Measurements from ENCODE around the gene PHF21A.
A peak's percentile ranks its signal among the peaks of the same experiment; 100 is the strongest.
"Not testable (repeated sequence)": the region's sequence is repeated elsewhere in the genome, so short reads cannot be mapped to it uniquely, and the experiment has no call there.

Gene PHF21A

DNA sequence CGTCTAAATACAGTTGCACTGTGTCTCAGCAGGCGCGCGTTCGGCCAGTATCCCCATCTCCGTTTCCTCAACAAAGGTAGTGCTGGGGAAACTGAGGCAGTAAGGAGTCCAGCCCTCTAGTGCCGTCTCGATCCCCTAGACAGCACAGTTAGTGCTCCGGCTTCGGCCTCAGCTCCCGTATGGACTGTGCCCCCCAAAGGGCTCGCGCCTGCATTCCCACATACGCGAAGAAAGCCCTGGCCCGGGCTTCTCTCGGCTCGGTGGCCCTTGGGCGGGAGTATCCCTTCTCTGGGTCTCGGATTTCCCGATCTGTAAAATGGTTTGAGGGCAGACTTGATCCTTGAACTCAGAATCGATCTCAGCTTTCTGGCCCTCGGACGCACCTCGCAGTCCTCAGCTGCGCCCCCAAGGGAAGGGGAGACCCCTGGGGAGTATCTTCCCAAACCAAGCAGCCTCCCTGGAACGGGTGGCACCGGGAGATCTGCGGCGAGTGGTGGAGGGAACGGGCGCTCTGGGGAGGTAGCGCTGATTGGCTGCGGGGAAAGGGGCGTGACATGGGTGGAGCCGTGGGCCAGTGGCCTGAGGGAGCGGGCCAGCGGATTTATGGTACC, 202.8 kb downstream of the PHF21A start:
- peak; percentile 57 for DNase-seq

DNA sequence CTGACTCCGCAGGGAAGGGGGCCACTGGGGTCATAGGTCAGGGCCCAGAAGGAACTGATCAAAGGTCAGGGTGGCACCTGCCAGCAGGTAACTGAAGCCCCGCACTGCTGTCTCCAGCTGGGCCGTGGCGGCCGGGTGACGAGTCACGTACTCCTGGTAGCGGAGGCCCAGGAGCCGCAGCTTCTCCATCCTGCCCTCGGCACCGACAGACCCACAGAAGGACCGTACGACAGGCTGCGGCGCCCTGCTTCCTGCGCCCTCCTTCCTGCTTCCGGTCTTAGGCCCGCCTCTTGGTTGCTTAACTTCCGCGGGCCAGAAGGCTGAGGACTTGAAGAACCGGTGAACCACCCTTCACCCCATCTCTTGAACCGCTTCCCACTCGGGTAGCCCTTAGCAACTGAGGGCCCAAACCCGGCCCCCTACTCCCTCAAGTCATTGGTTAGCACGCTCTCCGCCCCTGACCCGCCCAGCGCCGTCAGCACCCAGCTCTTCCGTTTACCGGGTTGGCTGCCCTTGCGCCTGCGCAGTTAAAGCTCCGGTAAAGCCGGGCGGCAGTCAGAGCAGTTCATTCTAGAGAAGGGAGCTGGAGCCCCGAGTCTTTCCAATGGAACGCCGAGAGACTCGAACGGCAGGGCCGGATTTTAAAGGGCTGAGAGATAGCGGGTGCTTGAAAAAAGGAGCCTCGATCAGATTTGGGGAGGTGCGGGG, 203.5 kb downstream of the PHF21A start, which contains the start of gene PEX16:
PEX16 (minus strand) TSS at position 255 of the 708 bp plus-strand sequence; CDS start at position 189, 66 bp downstream.
- DNase-seq, result peak; percentile 92

DNA sequence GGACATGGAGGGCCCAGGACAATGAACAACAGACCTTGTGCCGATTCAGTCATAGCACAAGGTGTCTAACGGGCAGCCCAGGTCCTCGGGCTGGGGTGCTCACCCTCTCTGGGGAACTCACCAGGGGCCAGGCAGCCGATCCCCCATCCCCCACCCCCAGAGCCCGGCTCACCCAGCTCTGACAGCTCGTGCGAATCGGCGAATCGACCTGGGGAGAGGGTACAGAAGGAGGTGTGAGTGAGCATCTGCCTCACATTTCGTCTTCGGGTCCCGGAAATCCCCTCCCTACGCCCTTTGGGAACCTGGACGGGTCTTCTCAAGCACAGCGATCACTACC, 204.0 kb downstream of the PHF21A start:
- DNase-seq, result no peak

DNA sequence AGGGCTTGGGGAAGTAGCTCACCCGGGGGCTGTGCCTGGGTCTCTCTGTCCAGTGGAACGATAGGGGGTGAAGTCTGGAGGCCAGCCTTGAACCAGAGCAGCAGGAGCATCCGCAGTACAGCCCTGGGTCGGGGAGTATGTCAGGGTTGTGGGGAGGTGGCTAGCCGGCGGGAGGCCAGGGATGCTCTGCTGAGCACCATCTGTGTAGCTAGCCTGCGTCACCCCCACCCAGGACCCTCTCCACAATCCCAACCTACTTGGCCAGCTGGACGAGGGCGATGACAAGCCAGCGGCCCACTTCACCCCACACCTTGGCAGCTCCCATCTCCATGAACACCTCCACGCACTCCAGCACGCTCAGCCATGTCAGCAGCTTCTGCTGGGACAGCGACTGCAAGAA, 205.8 kb downstream of the PHF21A start:
- no peak for DNase-seq

DNA sequence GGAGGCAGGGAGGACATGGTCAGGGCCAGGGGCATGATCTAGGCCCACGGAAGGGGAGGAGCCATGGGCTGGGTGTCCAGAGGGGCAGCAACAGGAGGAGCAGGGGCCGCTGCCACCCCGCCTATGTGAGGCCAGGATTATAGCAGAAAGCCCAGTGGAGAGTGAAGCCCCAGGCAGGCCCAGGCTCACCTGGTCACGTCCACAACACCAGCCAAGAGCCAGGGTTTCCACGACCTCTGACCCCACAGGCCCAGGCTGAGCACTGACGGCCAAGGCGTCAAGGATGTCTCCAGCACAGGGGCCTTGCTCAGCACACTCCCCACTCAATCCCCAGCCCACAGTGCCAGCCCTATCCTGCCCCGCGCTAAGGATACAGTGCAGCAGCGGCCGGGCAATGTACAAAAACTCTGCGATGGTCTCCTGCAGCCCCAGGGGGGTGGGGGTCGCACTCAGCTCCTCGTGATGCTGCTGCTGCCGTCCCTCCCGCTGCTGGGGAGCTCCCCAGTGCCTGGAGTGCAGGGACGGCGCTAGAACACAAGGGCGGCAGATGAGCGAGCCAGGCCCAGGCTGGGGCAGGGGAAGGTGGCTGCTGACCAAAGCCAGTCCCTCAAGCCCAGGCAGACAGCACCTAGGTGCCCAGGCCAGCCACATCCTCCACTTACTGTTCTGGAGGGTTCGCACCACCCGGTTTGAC, 207.2 kb downstream of the PHF21A start:
- no peak for DNase-seq

DNA sequence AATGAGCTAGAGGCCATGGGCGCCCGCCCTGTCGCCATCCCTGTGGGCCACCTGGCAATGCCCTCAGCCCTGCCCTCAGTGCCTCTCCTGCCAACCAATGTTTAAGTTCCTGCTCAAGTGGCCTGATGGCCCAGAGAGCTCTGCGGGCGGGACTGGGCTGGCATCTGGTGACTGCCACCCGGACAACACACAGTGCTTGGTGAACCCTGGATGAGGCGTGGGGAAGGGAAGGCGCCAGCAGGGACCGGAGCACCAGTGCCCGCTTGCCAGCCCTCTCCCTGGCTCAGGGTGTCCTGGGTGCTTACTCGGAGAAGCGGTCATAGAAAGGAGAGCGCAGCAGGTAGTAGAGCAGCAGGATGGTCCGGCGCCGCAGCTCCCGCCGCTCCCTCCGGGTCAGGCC, 207.7 kb downstream of the PHF21A start:
- no peak for DNase-seq

DNA sequence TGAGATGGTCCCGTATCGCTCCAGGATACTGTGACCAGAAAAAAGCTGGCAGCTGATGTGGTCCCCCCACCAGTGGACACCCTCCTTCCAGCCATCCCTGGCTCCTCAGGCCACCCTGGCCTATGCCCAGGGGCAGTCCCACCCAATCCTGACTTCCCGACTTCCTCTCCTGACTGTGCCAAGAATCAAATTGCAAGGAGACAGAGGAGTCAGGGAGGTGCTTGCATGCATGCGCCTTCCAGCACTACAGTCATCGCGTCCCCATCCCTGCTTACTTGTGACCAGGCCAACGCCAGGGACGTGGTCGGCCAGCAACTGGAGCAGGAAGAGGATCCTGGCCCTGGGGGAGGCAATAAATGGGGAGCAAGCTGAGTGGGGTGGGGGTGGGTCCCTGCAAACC, 210.6 kb downstream of the PHF21A start:
- no peak for DNase-seq

DNA sequence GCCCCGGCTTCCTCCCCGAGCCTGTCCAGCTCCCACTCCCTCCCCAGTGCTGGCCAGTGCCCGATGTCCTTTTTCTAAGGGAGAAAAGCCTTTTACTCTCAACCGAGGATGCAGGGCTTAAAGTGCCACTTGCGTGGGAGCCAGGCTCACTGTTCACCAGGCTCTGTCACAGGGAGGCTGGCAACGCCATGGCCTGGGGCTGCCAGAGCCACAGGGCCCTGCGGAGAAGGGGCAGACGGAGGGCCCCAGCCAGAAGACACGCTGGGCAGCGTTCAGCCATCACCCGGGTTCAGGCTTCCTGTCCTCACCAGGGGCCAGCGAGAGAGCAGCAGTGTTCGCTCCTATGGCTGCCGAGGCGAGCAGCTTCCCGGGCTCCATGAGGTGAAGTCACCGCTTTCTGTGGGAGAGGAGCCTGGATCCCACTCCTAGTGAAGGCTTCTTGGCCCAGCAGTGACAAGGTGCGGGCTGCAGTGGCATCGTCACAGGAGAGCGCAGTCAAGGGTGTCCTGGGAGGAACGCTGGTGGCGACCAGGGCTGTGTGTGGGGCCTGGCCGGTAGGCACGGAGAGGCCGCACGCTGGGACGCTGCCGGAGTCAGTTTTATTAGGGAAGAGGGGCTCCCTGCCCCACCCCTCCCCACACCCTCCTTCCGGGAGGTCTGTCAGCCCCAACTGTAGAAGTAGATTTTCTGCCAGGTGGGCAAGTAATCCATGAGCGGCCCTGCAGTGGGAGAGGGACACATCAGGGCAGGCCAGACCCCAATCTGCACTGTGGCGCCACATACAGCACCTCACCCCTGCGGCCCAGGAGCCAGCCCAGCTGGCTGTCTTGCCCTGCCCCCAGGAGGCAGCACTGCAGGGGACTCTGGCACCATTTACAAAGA, 211.4 kb downstream of the PHF21A start:
- DNase-seq, result no peak

DNA sequence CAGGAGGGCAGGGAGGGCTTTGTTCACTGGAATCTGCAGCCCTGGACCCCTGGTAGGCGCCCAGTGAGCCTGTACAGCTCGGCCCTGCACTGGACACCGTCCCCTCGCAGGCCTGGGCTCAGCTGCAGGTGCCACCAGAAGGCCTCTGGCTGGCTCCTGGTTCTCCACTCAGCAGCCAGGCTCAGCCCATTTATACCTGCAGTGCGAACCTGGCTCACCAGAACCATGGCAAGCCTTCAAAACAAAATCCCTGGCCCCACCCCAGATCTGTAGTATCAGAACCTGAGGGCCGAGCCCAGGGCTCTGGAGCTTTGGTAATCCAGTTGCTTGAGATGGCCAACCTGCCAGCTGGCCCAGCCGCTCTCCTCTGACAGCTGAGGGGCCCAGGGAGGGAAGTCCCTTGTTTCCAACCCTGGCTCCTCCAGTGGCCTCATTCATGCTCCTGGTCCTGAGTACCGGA, 213.3 kb downstream of the PHF21A start:
- DNase-seq, result no peak

DNA sequence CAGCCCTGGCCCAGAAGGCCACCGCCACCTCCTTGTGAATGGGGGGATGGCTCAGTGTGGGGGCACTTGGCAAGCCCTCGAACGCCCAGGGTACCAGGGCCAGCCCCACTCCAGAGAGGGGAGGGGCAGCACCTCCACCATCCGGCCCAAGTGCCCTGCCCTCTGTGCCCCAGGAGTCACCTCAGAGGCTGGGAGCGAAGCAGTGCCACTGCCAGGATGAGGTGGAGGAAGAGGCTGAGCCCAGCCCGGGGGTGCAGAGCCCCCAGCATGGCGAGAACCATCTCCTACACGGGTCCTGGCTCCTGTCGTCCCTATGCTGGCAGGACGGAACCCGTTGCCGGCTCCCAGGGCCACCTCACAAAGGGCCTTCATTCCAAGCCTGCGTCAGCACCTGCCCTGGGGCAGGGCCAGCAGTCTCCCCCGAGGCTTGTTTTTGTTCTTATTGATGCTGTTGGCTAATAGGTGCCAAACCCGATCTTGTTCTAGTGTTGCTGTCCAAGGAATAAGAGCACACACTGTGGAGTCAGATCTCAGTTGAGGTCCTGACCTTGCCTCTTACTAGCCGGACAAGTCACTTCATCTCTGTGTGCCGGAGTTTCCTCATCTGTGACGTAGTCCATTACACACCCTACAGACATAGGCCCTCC, 214.2 kb downstream of the PHF21A start, which contains the start of gene FREY1:
FREY1 (minus strand) TSS at position 307 of the 647 bp plus-strand sequence; CDS start at position 281, 26 bp downstream.
- no peak for DNase-seq

DNA sequence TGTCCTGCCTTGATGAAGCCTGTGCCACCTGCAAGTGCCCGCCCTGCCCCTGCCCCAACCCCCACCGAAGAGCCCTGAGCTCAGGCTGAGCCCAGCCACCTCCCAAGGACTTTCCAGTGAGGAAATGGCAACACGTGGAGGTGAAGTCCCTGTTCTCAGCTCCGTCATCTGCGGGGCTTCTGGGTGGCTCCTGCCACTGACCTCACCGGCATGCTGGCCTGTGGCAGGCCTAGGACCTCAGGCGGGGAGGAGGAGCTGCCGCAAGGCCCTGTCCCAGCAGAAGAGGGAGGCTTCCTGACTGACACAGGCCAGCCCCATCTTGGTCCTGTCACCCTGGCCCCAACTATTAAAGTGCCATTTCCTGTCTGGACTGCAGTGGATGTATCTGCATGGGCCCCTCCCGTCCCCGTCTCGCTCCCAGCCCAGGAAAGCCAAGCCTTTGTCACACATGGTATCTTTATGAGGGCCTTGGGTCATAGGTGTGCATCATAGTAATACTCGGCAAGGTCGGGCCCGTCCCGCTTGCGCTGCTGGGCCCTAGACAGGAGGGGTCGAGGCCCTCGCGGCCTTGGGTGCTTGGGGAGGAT, 215.1 kb downstream of the PHF21A start:
- DNase-seq, result no peak

DNA sequence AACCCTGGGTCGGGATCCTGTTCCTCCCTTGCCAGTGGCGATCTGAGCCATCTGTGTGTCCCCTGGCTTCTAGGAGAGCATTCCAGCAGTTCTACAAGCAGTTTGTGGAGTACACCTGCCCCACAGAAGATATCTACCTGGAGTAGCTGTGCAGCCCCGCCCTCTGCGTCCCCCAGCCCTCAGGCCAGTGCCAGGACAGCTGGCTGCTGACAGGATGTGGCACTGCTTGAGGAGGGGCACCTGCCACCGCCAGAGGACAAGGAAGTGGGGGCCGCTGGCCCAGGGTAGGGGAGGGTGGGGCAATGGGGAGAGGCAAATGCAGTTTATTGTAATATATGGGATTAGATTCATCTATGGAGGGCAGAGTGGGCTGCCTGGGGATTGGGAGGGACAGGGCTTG, 215.7 kb downstream of the PHF21A start:
- not testable (repeated sequence) for DNase-seq

DNA sequence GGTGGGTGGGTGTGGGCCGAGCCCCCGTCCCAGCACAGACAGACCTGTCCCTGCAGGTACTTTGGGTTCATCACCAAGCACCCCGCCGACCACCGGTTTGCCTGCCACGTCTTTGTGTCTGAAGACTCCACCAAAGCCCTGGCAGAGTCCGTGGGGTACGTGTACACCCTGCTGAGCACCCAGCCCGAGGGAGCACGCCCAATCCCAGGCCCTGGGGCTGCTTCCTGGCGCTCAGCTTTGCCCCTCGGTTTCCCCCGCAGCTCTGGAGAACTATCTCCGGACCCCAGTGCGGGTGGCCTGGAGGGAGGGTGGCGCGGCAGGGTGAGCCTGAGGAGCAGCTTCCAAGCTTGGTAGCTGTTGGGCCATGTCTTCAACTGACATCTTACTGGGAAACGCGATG, 216.2 kb downstream of the PHF21A start:
- DNase-seq, result no peak

DNA sequence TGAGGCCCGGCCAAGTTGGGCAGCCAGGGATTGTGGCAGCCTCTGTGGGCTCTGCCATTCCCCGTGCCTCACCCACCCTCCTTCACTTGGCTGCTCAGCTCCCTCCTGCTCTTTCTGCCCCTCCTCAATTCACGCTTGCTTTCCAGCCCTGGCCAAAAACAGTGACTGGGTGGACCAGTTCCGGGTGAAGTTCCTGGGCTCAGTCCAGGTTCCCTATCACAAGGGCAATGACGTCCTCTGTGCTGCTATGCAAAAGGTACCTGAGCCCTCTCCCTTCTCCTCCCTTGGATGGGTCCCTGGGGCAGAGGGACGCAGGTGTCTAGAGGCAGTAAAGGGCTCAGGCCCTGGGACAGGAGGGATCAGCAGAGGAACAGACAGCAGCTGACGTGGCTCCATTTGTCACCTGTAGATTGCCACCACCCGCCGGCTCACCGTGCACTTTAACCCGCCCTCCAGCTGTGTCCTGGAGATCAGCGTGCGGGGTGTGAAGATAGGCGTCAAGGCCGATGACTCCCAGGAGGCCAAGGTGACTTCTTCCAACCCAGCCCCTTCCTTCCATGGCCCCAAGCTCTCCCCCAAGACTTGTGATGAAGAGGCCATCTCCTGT, 216.8 kb downstream of the PHF21A start:
- DNase-seq, result no peak

DNA sequence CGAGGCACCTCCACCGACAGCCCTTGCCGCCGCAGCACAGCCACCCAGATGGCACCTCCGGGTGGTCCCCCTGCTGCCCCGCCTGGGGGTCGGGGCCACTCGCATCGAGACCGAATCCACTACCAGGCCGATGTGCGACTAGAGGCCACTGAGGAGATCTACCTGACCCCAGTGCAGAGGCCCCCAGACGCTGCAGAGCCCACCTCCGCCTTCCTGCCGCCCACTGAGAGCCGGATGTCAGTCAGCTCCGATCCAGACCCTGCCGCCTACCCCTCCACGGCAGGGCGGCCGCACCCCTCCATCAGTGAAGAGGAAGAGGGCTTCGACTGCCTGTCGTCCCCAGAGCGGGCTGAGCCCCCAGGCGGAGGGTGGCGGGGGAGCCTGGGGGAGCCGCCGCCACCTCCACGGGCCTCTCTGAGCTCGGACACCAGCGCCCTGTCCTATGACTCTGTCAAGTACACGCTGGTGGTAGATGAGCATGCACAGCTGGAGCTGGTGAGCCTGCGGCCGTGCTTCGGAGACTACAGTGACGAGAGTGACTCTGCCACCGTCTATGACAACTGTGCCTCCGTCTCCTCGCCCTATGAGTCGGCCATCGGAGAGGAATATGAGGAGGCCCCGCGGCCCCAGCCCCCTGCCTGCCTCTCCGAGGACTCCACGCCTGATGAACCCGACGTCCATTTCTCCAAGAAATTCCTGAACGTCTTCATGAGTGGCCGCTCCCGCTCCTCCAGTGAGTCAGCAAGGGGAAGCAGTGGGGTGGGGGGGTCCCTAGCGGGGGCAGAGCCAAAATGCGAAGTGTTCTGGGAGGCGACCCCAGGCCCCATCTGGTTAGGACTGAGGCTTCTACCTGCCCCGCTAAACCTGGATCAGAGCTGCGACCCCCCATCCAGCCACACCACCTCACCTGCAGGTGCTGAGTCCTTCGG, 218.5 kb downstream of the PHF21A start:
- no peak for DNase-seq

DNA sequence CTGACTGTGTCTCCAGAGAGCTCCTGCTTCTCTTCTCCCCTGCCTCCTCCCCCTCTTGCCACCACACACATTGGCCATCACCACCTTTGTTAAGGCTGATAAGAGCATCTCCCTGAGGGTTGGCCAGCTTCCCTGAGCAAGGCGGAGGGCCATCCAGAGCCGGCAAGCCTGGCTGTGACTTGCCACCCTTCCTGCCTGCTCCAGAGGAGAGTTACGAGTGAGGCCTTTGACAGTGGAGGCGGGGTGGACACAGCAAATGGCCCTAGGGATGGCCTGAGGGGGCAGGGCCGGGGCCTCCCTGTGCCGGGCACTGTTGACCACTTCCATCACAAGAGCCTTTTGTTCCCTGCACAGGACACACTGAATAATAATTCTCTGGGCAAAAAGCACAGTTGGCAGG, 219.6 kb downstream of the PHF21A start:
- DNase-seq, result no peak

DNA sequence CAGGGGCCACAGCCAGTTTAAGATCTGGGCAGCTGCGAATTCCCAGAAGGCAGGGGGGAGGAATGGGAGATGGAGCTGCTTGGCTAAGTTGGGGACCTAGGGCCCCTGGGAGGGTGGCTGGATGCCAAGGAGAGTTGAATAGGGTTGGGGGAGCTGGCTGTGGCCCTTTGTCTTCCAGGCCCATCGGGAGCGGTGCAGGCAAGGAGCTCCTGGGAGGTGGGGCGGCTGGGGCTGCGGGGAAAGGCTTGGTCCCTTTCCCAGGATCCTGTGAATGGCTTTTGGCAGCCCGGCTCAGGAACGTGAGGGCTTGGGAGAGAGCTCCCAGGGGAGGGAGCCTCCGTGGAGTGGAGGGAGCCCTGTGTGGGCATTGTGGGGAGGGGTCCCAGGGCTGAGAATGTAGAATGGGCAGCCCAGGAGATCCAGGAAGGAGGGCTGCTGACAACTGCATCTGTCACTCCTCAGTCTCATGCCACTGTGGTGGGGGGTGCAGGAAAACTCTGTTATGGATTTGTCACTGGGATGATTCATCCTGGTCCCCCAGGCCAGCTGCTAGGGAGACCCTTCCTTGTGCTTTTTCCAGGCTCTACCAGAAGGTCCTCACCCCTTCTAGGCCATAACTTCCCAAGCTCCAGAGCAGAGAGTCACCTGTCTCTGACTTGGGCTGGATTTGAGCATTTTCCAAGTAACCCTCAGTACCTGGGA, 220.2 kb downstream of the PHF21A start:
- no peak for DNase-seq

DNA sequence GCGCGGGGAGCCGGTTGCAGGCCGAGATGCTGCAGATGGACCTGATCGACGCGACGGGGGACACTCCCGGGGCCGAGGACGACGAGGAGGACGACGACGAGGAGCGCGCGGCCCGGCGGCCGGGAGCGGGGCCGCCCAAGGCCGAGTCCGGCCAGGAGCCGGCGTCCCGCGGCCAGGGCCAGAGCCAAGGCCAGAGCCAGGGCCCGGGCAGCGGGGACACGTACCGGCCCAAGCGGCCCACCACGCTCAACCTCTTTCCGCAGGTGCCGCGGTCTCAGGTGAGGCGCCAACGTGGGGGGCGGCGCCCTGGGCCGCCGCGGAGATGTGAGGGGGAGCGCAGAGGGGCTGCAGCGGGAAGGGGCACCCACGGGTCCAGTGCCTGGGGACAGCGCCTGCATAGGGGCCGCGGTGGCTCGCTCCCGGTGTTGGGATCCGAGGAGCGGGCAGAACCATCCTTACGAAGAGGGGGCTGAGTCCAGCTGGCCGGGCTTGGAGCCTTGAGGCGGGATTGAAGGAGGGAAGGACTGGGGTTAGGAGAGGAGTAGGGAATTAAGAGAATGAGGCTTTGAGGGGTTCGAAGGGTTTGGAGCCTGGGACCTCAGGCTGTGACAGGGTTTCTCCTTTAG, 221.0 kb downstream of the PHF21A start:
- not testable (repeated sequence) for DNase-seq

Measured in stimulated activated CD4-positive, alpha-beta T cell treated with anti-CD3 and anti-CD28 coated beads, Interleukin-12 subunit alpha, Interleukin-12 subunit beta, amount 100 ng/mL, for 4 hours (primary cell).